ENCODE data around the gene GPBP1. TPM values are rescaled to one million over a fixed set of nuclear protein-coding genes. Genes with fewer than 3 reads are reported as not detected.

GPBP1 gene
- total and polyA plus RNA-seq, 9 of the 15 experiments (the other 6 are each of a cell fraction or from before 2014, with no cell fraction given): 31.0 to 109 (median 68.4) TPM

DNA sequence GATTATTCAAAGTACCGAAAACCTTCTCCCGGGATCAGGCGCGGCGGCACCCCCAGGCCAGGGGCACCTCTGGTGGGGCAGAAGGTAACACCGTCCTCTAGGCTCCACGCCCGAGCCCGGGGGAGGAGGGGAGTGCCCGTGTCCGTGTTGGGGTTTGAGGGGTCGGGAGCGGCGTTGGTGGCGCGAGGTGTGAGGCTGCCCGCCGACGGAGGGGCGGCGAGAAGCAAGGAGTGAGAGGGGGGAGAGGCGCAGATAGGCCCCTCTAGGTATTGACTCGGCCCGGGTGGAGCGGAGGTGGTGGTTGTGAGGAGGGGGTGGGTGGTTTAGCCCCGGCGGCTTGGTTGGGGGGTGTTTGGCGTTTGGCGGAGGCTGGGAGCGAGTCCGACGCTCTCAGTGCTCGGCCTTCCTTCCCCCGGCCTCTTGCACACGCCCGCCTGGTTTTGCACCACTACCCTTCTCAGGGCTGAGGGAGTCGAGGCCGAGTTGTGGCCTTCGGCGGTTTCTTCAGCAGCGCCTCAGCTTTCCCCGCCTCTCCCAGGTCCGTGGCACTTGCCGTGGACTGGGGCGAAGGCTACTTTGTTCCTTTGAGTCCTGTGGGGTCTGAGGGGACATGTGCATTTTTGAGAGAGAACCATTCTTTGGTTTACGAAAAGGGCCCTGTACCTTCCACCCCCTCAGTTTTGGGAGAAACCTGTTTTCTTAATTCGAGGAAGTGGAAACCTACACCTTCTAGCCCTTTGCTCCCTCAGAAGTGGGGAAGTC, 450 bp downstream of the GPBP1 start (continued):
- TF ChIP-seq, protein P1, sequence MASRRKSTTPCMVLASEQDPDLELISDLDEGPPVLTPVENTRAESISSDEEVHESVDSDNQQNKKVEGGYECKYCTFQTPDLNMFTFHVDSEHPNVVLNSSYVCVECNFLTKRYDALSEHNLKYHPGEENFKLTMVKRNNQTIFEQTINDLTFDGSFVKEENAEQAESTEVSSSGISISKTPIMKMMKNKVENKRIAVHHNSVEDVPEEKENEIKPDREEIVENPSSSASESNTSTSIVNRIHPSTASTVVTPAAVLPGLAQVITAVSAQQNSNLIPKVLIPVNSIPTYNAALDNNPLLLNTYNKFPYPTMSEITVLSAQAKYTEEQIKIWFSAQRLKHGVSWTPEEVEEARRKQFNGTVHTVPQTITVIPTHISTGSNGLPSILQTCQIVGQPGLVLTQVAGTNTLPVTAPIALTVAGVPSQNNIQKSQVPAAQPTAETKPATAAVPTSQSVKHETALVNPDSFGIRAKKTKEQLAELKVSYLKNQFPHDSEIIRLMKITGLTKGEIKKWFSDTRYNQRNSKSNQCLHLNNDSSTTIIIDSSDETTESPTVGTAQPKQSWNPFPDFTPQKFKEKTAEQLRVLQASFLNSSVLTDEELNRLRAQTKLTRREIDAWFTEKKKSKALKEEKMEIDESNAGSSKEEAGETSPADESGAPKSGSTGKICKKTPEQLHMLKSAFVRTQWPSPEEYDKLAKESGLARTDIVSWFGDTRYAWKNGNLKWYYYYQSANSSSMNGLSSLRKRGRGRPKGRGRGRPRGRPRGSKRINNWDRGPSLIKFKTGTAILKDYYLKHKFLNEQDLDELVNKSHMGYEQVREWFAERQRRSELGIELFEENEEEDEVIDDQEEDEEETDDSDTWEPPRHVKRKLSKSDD (conservative IDR thresholded peaks at IDR 0.05; ENCODE audit: low read length): no peak
- TF ChIP-seq SPI1 (IDR thresholded peaks at IDR 0.05; ENCODE audit: borderline replicate concordance, low read depth, low read length) (0 out of 2 replicates have a peak, but pooled peaks have one; percentile 14), FOXP1 (CRISPR knock-in tag; IDR thresholded peaks at IDR 0.05) (no peak), SMARCC2 (IDR thresholded peaks at IDR 0.05; ENCODE audit: low read depth) (no peak), MYNN (IDR thresholded peaks at IDR 0.05) (no peak), MYNN (CRISPR knock-in tag; IDR thresholded peaks at IDR 0.05) (no peak), ZFP1 (CRISPR knock-in tag; IDR thresholded peaks at IDR 0.05) (no peak), GATAD2A (IDR thresholded peaks at IDR 0.05) (0 out of 2 replicates have a peak, but pooled peaks have one; percentile 73), KDM1A (IDR thresholded peaks at IDR 0.05) (no peak), HMGN3 (IDR thresholded peaks at IDR 0.05; ENCODE audit: borderline replicate concordance, extremely low read depth, insufficient read length, low read depth, low read length) (no peak), KAT8 (IDR thresholded peaks at IDR 0.05; ENCODE audit: low read depth) (0 out of 2 replicates have a peak, but pooled peaks have one; percentile 36), RNF2 (IDR thresholded peaks at IDR 0.05) (0 out of 2 replicates have a peak, but pooled peaks have one; percentile 41), ZNF184 (CRISPR knock-in tag; IDR thresholded peaks at IDR 0.05) (no peak), RFX1 (IDR thresholded peaks at IDR 0.05) (no peak), FOXA3 (CRISPR knock-in tag; conservative IDR thresholded peaks at IDR 0.05 in 1 of 2, IDR thresholded peaks at IDR 0.05 in 1 of 2) (no peak), ZNF124 (CRISPR knock-in tag; IDR thresholded peaks at IDR 0.05) (no peak), C11orf30 (IDR thresholded peaks at IDR 0.05; ENCODE audit: low read depth) (no peak), CEBPG (CRISPR knock-in tag; IDR thresholded peaks at IDR 0.05) (no peak), CEBPG (tag; conservative IDR thresholded peaks at IDR 0.05 in 1 of 2, IDR thresholded peaks at IDR 0.05 in 1 of 2) (no peak), ARID1B (IDR thresholded peaks at IDR 0.05) (no peak; the same call in 1 of the 2 replicates), PHTF2 (CRISPR knock-in tag; IDR thresholded peaks at IDR 0.05) (no peak), SMARCB1 (IDR thresholded peaks at IDR 0.05; ENCODE audit: insufficient read length, low read depth) (no peak)
- TF ChIP-seq, protein P2, sequence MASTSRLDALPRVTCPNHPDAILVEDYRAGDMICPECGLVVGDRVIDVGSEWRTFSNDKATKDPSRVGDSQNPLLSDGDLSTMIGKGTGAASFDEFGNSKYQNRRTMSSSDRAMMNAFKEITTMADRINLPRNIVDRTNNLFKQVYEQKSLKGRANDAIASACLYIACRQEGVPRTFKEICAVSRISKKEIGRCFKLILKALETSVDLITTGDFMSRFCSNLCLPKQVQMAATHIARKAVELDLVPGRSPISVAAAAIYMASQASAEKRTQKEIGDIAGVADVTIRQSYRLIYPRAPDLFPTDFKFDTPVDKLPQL (IDR thresholded peaks at IDR 0.05; ENCODE audit: extremely low read depth, insufficient read length): no peak
- TF ChIP-seq, protein P3, sequence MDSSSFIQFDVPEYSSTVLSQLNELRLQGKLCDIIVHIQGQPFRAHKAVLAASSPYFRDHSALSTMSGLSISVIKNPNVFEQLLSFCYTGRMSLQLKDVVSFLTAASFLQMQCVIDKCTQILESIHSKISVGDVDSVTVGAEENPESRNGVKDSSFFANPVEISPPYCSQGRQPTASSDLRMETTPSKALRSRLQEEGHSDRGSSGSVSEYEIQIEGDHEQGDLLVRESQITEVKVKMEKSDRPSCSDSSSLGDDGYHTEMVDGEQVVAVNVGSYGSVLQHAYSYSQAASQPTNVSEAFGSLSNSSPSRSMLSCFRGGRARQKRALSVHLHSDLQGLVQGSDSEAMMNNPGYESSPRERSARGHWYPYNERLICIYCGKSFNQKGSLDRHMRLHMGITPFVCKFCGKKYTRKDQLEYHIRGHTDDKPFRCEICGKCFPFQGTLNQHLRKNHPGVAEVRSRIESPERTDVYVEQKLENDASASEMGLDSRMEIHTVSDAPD (CRISPR knock-in tag; IDR thresholded peaks at IDR 0.05): no peak
- TF ChIP-seq, protein P4, sequence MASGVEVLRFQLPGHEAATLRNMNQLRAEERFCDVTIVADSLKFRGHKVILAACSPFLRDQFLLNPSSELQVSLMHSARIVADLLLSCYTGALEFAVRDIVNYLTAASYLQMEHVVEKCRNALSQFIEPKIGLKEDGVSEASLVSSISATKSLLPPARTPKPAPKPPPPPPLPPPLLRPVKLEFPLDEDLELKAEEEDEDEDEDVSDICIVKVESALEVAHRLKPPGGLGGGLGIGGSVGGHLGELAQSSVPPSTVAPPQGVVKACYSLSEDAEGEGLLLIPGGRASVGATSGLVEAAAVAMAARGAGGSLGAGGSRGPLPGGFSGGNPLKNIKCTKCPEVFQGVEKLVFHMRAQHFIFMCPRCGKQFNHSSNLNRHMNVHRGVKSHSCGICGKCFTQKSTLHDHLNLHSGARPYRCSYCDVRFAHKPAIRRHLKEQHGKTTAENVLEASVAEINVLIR (CRISPR knock-in tag; IDR thresholded peaks at IDR 0.05): no peak
